K562 (cell line): Measurements from ENCODE around the gene APLF. TPM values are rescaled to one million over a fixed set of nuclear protein-coding genes. Genes with fewer than 3 reads are reported as not detected.

Source experiments
- NR4A1 ChIP-seq, 2 experiments: fragments of 250-450 bp in 1 of 2; fragments of 450-650 bp in 1 of 2; sonication (Bioruptor Pico) in 1 of 2; IDR thresholded peaks; 2 replicates each; pipeline versions ENCODE4 v1.4.0 to v1.6.1; 2016 to 2020; ENCODE audit warnings: mild to moderate bottlenecking in 2 of 2, missing compliant biosample characterization in 1 of 2, missing genetic modification characterization in 1 of 2, moderate library complexity in 1 of 2
- PATZ1 ChIP-seq: fragments of 250-450 bp; sonication (Bioruptor Pico); IDR thresholded peaks from 2 replicates; pipeline ENCODE4 v1.5.0; 2020; ENCODE audit warnings: mild to moderate bottlenecking, borderline replicate concordance
- ZNF583 ChIP-seq: fragments of 250-450 bp; sonication (Bioruptor Pico); IDR thresholded peaks from 2 replicates; pipeline ENCODE4 v1.4.0; 2020
- ZNF740 ChIP-seq, 3 experiments: fragments of 200-800 bp in 1 of 3; sonication (Bioruptor generic) in 1 of 3; sonication (generic) in 1 of 3; formaldehyde crosslinking in 1 of 3; IDR thresholded peaks; 2 replicates each; pipeline versions ENCODE4 v1.6.1 to v1.8.0; 2016 to 2022; ENCODE audit warnings: mild to moderate bottlenecking in 2 of 3, missing compliant biosample characterization in 2 of 3, missing genetic modification characterization in 2 of 3, missing genetic modification reagents in 1 of 3
- ZNF76 ChIP-seq: fragments of 250-450 bp; sonication (Bioruptor Pico); IDR thresholded peaks from 2 replicates; pipeline ENCODE4 v1.4.0; 2020; ENCODE audit warnings: mild to moderate bottlenecking, moderate library complexity, borderline replicate concordance
- ZNF780A ChIP-seq: fragments of 250-450 bp; sonication (Bioruptor Pico); IDR thresholded peaks from 2 replicates; pipeline ENCODE4 v1.5.0; 2021; ENCODE audit warnings: mild to moderate bottlenecking
- polyA plus RNA-seq, 8 experiments: library from polyadenylated mRNA; depleted of rRNA in 4 of 8; stranded (reverse) in 5 of 8; unstranded in 3 of 8; fragments of >200 nt; fragmentation: Nextera tagmentation in 2 of 8; fragmentation: Illumina TruSeq in 1 of 8; extraction: Ambion mirVana in 2 of 8; extraction: Trizol in 1 of 8; gene quantifications; 2 replicates each; pipeline versions ENCODE4 v1.2.1 to v1.2.3, GENCODE V29; 2011 to 2014; ENCODE audit warnings: inconsistent platforms in 1 of 8, missing spikeins in 1 of 8
- total RNA-seq, 7 experiments: library from RNA; depleted of rRNA in 6 of 7; stranded (reverse); fragments of >200 nt in 6 of 7; fragmentation: Illumina TruSeq in 2 of 7; extraction: Trizol in 2 of 7; gene quantifications; 2 replicates each; pipeline versions ENCODE4 v1.2.1 to v1.2.3, GENCODE V29; 2011 to 2021; ENCODE audit warnings: low replicate concordance in 1 of 7
- TF ChIP-seq, protein P1 (sequence below): sonication (generic); formaldehyde crosslinking; IDR thresholded peaks from 2 replicates; pipeline ENCODE4 v1.4.0; 2020; ENCODE audit warnings: mild to moderate bottlenecking, missing genetic modification reagents

APLF gene
- total and polyA plus RNA-seq, 9 of the 15 experiments (the other 6 are each of a cell fraction or from before 2014, with no cell fraction given) = 0.07 to 1.1 (median 0.71) TPM

DNA sequence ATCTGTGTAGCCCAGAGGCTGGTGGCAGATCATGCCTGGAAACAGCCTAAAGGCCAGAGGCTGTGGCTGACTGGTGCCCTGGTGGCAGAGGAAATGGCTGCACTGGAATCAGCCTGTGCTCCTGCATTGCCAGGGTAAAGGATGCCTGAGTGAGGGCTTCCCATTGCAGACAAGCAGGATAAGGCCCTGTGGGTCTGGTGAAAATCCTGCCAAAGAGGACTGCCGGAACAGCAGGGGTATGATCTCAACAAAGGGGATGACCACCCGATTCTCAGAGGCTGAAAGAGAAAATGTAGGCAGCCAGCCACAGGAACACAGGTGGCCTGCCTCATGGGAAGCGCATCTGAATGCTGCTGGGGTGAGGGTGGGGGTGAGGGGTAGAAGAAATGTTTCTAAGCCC is 48.5 kb upstream of the APLF start (continued):
- TF ChIP-seq, protein P1, sequence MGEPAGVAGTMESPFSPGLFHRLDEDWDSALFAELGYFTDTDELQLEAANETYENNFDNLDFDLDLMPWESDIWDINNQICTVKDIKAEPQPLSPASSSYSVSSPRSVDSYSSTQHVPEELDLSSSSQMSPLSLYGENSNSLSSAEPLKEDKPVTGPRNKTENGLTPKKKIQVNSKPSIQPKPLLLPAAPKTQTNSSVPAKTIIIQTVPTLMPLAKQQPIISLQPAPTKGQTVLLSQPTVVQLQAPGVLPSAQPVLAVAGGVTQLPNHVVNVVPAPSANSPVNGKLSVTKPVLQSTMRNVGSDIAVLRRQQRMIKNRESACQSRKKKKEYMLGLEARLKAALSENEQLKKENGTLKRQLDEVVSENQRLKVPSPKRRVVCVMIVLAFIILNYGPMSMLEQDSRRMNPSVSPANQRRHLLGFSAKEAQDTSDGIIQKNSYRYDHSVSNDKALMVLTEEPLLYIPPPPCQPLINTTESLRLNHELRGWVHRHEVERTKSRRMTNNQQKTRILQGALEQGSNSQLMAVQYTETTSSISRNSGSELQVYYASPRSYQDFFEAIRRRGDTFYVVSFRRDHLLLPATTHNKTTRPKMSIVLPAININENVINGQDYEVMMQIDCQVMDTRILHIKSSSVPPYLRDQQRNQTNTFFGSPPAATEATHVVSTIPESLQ (CRISPR knock-in tag) = no peak
- TF ChIP-seq ZNF780A = no peak
- no peak for TF ChIP-seq ZNF740 (CRISPR knock-in tag; IDR thresholded peaks at IDR 0.05)
- TF ChIP-seq ZNF740 (tag; IDR thresholded peaks at IDR 0.05) = peak in 1 of 2 experiments; percentile 35; a peak in 1 of 4 replicates
- TF ChIP-seq NR4A1 (CRISPR knock-in tag; IDR thresholded peaks at IDR 0.05) = no peak
- peak; percentile 71 for TF ChIP-seq NR4A1 (tag; IDR thresholded peaks at IDR 0.05)
- peak; percentile 34; the same call in 1 of the 2 replicates for TF ChIP-seq ZNF583 (CRISPR knock-in tag)
- peak; percentile 8; the same call in 1 of the 2 replicates for TF ChIP-seq ZNF76
- 0 out of 2 replicates have a peak, but pooled peaks have one; percentile 35 for TF ChIP-seq PATZ1 (CRISPR knock-in tag)
